ENCODE results near the gene EDEM1. TPM values are rescaled to one million over a fixed set of nuclear protein-coding genes. Genes with fewer than 3 reads are reported as not detected.
A peak's percentile ranks its signal among the peaks of the same experiment; 100 is the strongest.

The EDEM1 gene
- total RNA-seq, 4 donors from 2014 or later, result 17.1 to 58.4 (median 37.7) TPM

- TF ChIP-seq POLR2A (IDR thresholded peaks at IDR 0.05) (no peak), CTCF (IDR thresholded peaks at IDR 0.05) (no peak)
These were observed 1.1 kb downstream of the EDEM1 start for GRCh38 chr3:5188419-5189221.

GRCh38 chr3:5190147-5190791 is 2.8 kb downstream of the EDEM1 start:
- no peaks in the 10 kb centered on the region for H3K9me3 ChIP-seq
- no peak for TF ChIP-seq POLR2A (IDR thresholded peaks at IDR 0.05)
- no peak for TF ChIP-seq CTCF (IDR thresholded peaks at IDR 0.05)
- no peak for DNase-seq
- no peaks in the 10 kb centered on the region for H3K36me3 ChIP-seq
- H3K27ac ChIP-seq, result no peak overlapping the region
- intact Hi-C loops (cut with DNase I; ENCODE audit: low total_unique reads), result no loop called here
- no peaks in the 10 kb centered on the region for H3K27me3 ChIP-seq
- no peak overlapping the region for H3K4me3 ChIP-seq
- peaks cover 0 to 20% of the 10 kb centered on the region in 2 donors for H3K4me1 ChIP-seq

More at GRCh38 chr3:5188419-5189221, 1.1 kb downstream of the EDEM1 start:
- no peak for DNase-seq
- intact Hi-C loops (cut with DNase I; ENCODE audit: low total_unique reads), result no loop called here
- peak overlapping the region; percentile 88 to 97 for H3K27ac ChIP-seq
- peaks cover 0 to 14% of the 10 kb centered on the region in 2 donors for H3K4me1 ChIP-seq
- peak overlapping the region; percentile 79 to 97 for H3K4me3 ChIP-seq
- no peaks in the 10 kb centered on the region for H3K27me3 ChIP-seq
- H3K36me3 ChIP-seq, result no peaks in the 10 kb centered on the region
- no peaks in the 10 kb centered on the region for H3K9me3 ChIP-seq

GRCh38 chr3:5191555-5192304 is 4.2 kb downstream of the EDEM1 start:
- peaks cover 0 to 20% of the 10 kb centered on the region in 2 donors for H3K4me1 ChIP-seq
- no peak overlapping the region for H3K4me3 ChIP-seq
- intact Hi-C loops (cut with DNase I; ENCODE audit: low total_unique reads), result no loop called here
- no peak overlapping the region for H3K27ac ChIP-seq
- DNase-seq, result no peak
- H3K9me3 ChIP-seq, result no peaks in the 10 kb centered on the region
- no peaks in the 10 kb centered on the region for H3K36me3 ChIP-seq
- H3K27me3 ChIP-seq, result no peaks in the 10 kb centered on the region
- TF ChIP-seq POLR2A (IDR thresholded peaks at IDR 0.05) (no peak), CTCF (IDR thresholded peaks at IDR 0.05) (no peak)

GRCh38 chr3:5192571-5193365 is 5.3 kb downstream of the EDEM1 start:
- intact Hi-C loops (cut with DNase I; ENCODE audit: low total_unique reads), result no loop called here
- Histone ChIP-seq H3K27me3 (no peaks in the 10 kb centered on the region), H3K4me1 (peaks cover 0 to 20% of the 10 kb centered on the region in 2 donors), H3K9me3 (no peaks in the 10 kb centered on the region), H3K4me3 (no peak overlapping the region), H3K36me3 (no peaks in the 10 kb centered on the region), H3K27ac (peak overlapping the region in 1 of 2 donors; percentile 43)
- TF ChIP-seq CTCF (IDR thresholded peaks at IDR 0.05) (no peak), POLR2A (IDR thresholded peaks at IDR 0.05) (no peak)
- no peak for DNase-seq

All from uterus (tissue), 4 donors.